ENCODE results near the gene KAZN. TPM values are rescaled to one million over a fixed set of nuclear protein-coding genes. Genes with fewer than 3 reads are reported as not detected.

The KAZN gene
- total RNA-seq, 2 donors from 2014 or later, result 0.46 to 0.58 TPM

DNA sequence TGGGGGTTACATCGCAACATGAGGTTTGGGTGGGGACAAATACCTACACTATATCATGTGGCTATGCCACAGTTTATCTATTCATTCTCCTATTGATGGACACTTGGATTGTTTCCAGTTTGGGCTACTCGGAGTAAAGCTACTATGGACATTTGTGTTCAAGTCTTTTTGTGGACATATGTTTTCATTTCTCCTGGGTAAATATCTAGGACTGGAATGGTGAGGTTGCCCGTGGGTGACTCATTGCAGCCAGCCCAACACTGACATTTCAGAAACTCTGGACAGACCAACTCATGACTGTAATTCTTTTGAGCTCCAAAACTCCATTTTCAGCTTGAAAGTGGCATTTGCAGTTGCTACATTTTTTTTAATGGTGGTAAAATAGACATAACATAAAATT lies 82.7 kb downstream of the KAZN start:
- Mint-ChIP-seq H3K4me3 (no peak overlapping the region), H3K4me1 (ENCODE audit: low read depth) (no peaks in the 10 kb centered on the region), H3K27ac (no peak overlapping the region), H3K36me3 (ENCODE audit: insufficient read depth in 2 of 2) (peaks cover 0 to 2% of the 10 kb centered on the region in 2 donors), H3K9me3 (peaks cover 2 to 9% of the 10 kb centered on the region in 2 donors), H3K27me3 (ENCODE audit: low read depth) (peaks cover 5% of the 10 kb centered on the region)
- ATAC-seq (replicated peaks in 1 of 2), result no peak
- DNase-seq, result no peak

DNA sequence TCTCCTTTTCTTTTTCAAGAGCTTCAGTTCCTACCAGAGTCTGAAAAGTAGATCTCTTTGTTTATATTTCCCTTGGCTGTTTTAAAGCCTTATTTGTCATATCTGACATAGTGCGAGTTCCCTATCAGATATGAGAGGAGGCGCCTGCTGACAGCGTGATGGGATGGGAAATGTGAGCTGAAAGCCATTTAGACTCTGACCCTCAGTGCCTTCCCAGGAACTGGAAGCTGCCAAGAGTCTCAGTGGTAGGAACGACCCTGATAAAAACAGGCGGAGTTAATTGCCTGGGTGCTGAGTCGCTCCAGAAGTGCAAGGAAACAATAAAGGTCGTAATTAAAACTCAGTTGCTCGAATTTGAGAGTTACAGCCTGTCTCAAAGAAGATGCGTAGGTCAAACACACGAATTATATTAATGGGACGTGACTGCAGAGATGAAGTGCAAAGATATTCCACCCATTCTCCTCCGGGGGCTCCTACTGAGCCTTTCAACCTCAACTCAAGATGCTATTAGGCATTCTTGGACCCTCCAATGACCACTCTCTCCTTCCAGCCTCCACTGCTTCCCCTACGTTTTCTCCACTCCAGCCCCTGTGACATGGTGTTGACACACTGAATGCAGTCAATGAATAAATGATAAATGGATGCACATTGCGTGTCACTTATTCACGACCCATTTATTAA lies 84.6 kb downstream of the KAZN start:
- Mint-ChIP-seq H3K27me3 (ENCODE audit: low read depth) (peaks cover 5% of the 10 kb centered on the region), H3K4me3 (no peak overlapping the region), H3K9me3 (peaks cover 2 to 5% of the 10 kb centered on the region in 2 donors), H3K4me1 (ENCODE audit: low read depth) (no peaks in the 10 kb centered on the region), H3K36me3 (ENCODE audit: insufficient read depth in 2 of 2) (peaks cover 0 to 2% of the 10 kb centered on the region in 2 donors), H3K27ac (no peak overlapping the region)
- ATAC-seq (replicated peaks in 1 of 2), result no peak
- no peak for DNase-seq

DNA sequence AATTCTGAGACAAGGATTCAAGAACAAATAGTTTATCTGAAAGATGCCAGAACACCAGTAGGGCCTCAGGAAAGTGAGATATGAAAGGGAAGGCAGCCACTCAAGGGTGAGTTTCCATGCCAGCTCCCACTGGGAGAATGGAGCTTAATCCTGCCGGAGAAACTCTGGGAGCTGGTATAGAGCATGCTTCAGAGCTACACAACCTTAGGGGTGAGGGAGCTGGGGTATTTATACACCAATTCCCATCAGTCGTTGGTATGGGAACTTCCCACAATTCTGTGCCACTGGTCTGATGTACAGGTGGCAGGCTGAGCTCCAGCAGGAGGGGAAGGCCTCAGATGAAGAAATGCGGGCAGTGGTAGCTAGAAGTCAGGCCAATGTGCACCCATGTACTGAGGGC lies 86.6 kb downstream of the KAZN start:
- no peaks in the 10 kb centered on the region for H3K4me1 Mint-ChIP-seq (ENCODE audit: low read depth)
- ATAC-seq (replicated peaks in 1 of 2) (no peak), DNase-seq (no peak)
- peaks cover 0 to 2% of the 10 kb centered on the region in 2 donors for H3K36me3 Mint-ChIP-seq (ENCODE audit: insufficient read depth in 2 of 2)
- peaks cover 5% of the 10 kb centered on the region for H3K27me3 Mint-ChIP-seq (ENCODE audit: low read depth)
- H3K4me3 Mint-ChIP-seq, result no peak overlapping the region
- H3K27ac Mint-ChIP-seq, result no peak overlapping the region
- peaks cover 2 to 5% of the 10 kb centered on the region in 2 donors for H3K9me3 Mint-ChIP-seq

DNA sequence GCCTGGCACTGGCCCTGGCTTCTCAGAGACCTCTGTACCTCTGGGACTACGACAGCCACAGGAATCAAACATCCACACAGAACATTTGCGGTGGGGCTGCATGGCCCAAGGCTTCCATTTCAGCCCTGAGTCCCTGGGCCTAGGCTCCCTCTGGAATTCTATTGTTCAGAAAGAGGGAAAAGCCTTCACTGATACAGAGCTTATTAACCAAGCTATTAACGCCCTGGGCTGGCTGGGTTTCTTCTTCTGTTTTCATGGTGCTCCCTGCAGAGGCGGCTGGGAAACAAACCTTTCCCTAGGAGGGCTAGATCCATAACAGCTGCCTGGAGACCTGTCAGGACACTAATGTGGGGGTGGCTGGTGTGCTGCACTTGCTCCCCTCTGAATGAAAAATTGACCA lies 88.2 kb downstream of the KAZN start:
- DNase-seq (no peak), ATAC-seq (replicated peaks in 1 of 2) (no peak)
- H3K4me1 Mint-ChIP-seq (ENCODE audit: low read depth), result no peaks in the 10 kb centered on the region
- peaks cover 2% of the 10 kb centered on the region in 2 donors for H3K9me3 Mint-ChIP-seq
- no peaks in the 10 kb centered on the region for H3K27me3 Mint-ChIP-seq (ENCODE audit: low read depth)
- no peak overlapping the region for H3K27ac Mint-ChIP-seq
- H3K36me3 Mint-ChIP-seq (ENCODE audit: insufficient read depth in 2 of 2), result peaks cover 0 to 2% of the 10 kb centered on the region in 2 donors
- H3K4me3 Mint-ChIP-seq, result no peak overlapping the region

DNA sequence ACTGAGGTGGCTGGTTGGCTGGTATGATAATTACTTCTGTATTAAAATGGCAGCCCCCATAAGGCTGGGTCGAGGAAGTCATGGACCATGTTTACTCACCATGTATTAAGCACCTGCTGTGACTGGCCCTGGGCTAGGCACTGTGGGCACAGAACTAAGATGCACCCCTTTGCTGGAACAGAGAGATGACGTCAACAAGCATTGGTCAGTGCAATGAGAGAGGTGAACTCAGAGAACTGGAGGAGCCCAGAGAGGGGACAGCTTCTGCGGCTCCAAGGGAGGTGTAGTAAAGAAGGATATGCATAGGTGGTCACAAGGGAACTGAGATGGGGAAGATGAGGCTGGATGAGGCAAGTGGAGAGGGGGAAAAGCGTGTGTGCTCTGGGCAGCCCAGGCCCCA lies 88.7 kb downstream of the KAZN start:
- Mint-ChIP-seq H3K4me3 (no peak overlapping the region), H3K4me1 (ENCODE audit: low read depth) (no peaks in the 10 kb centered on the region), H3K27ac (no peak overlapping the region), H3K27me3 (ENCODE audit: low read depth) (no peaks in the 10 kb centered on the region), H3K36me3 (ENCODE audit: insufficient read depth in 2 of 2) (peaks cover 0 to 2% of the 10 kb centered on the region in 2 donors), H3K9me3 (peaks cover 2% of the 10 kb centered on the region in 2 donors)
- DNase-seq (no peak), ATAC-seq (replicated peaks in 1 of 2) (no peak)

DNA sequence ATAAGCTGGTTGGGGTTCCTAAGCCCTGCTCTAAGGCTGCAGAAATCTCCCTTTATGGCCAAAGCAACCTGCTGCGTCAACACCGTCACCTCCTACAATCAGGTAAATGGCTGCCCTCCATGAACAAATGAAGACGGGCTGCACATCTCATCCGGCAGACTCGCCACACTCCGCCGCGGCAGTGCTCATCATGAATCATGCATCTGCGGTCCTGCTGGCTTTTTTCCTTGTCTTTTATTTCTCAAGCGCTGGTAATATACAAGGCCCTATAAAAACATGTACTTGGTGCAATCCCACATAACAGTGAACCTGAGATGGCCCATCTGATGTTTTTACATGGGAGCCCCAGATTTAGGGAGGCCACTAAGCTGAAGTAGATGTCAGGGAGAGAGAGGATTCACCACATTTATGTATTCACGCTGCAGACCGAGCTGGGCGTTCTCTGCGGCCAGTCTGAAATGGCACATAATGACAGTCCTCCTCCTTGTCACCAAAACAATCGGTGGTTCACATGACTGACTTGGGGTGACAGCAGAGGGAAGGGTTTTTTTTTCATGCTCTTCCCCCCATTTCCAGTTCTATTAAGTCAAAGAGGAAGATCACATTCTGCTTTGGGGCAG lies 91.6 kb downstream of the KAZN start:
- no peaks in the 10 kb centered on the region for H3K4me1 Mint-ChIP-seq (ENCODE audit: low read depth)
- H3K27me3 Mint-ChIP-seq (ENCODE audit: low read depth), result no peaks in the 10 kb centered on the region
- DNase-seq, result no peak
- H3K4me3 Mint-ChIP-seq, result no peak overlapping the region
- H3K36me3 Mint-ChIP-seq (ENCODE audit: insufficient read depth in 2 of 2), result no peaks in the 10 kb centered on the region
- no peak for ATAC-seq (replicated peaks in 1 of 2)
- no peak overlapping the region for H3K27ac Mint-ChIP-seq
- H3K9me3 Mint-ChIP-seq, result no peaks in the 10 kb centered on the region

DNA sequence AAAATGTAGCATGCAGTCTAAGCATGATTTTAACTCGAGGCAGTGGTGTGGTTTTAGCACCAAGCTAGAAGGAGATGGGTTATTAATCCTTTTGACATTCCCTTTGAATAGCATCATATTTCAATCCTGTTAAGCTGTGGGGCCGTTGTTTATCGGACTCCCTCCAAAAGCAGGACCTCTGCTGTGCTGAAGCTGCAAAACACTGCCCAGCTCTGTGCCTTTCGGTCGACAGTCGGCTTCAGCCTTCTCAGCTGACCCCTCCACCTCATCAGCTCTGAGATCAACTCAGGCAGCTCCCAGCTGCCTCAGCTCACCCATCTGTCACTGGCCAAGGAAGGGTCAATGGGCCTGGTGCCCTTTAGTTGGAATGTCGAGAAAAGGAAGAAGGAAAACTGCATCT lies 95.5 kb downstream of the KAZN start:
- H3K27me3 Mint-ChIP-seq (ENCODE audit: low read depth), result no peaks in the 10 kb centered on the region
- no peak for DNase-seq
- no peak overlapping the region for H3K27ac Mint-ChIP-seq
- no peaks in the 10 kb centered on the region for H3K9me3 Mint-ChIP-seq
- ATAC-seq (replicated peaks in 1 of 2), result no peak
- H3K4me3 Mint-ChIP-seq, result no peak overlapping the region
- no peaks in the 10 kb centered on the region for H3K4me1 Mint-ChIP-seq (ENCODE audit: low read depth)
- H3K36me3 Mint-ChIP-seq (ENCODE audit: insufficient read depth in 2 of 2), result no peaks in the 10 kb centered on the region

DNA sequence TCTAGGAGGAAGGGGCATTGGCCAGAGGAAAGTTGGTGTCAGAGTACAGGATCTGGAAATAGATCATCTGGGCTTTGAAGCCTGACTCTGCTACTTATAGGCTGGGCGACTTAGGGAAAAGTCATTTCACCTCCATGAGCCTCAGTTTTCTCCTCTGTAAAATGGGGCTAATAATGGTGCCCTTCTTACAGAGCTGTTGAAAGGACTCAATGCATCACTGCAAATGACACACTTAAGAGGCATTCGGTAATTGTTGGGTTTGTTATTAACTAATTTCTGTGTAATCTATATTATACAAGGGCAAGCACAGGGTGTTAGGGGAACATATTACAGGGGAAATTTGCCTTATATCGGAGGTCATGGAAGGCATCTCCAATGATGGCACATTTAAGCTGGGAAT lies 96.1 kb downstream of the KAZN start:
- no peaks in the 10 kb centered on the region for H3K9me3 Mint-ChIP-seq
- DNase-seq (no peak), ATAC-seq (replicated peaks in 1 of 2) (no peak)
- H3K36me3 Mint-ChIP-seq (ENCODE audit: insufficient read depth in 2 of 2), result no peaks in the 10 kb centered on the region
- H3K27me3 Mint-ChIP-seq (ENCODE audit: low read depth), result peaks cover 6% of the 10 kb centered on the region
- H3K4me3 Mint-ChIP-seq, result no peak overlapping the region
- H3K27ac Mint-ChIP-seq, result no peak overlapping the region
- no peaks in the 10 kb centered on the region for H3K4me1 Mint-ChIP-seq (ENCODE audit: low read depth)

DNA sequence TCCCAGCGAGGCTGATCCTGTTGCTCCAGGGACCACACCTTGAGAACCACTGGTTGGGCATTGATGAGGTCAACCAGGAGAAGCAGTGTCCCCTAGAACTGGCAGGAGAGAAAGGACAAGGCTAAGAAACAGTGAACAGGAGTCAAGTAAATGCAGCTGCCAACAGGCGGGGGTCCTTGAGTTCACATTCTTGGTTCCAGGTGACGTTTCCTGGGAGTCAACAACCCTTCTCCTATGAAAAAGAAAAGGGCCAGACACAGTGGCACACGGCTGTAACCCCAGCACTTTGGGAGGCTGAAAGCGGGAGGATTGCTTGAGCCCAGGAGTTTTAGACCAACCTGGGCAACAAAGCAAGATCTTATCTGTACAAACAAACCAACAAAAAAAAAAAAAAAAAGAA lies 98.3 kb downstream of the KAZN start:
- DNase-seq (no peak), ATAC-seq (replicated peaks in 1 of 2) (no peak)
- H3K4me1 Mint-ChIP-seq (ENCODE audit: low read depth), result no peaks in the 10 kb centered on the region
- no peak overlapping the region for H3K27ac Mint-ChIP-seq
- no peak overlapping the region for H3K4me3 Mint-ChIP-seq
- no peaks in the 10 kb centered on the region for H3K9me3 Mint-ChIP-seq
- H3K36me3 Mint-ChIP-seq (ENCODE audit: insufficient read depth in 2 of 2), result no peaks in the 10 kb centered on the region
- H3K27me3 Mint-ChIP-seq (ENCODE audit: low read depth), result peaks cover 6% of the 10 kb centered on the region

DNA sequence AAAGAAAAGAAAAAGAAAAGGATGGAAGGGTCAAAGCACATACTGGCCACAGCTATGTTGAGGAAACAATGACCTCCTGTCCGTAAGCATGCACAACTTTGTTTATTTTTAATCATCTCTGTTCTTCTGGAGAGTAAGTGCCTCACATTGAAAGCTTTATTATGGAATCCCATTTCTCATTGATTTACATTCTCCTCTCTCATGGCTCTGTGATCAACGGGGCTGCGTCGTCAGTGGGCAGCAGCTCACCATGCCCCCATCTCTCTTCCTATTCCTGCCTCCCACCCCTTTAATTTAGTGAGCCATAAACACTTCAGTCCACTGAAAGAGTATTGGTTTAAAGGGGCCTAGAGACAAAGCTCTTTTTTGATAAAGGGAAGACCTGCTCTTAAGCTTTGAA lies 98.9 kb downstream of the KAZN start:
- H3K27ac Mint-ChIP-seq, result no peak overlapping the region
- ATAC-seq (replicated peaks in 1 of 2) (no peak), DNase-seq (no peak)
- no peaks in the 10 kb centered on the region for H3K36me3 Mint-ChIP-seq (ENCODE audit: insufficient read depth in 2 of 2)
- peaks cover 6% of the 10 kb centered on the region for H3K27me3 Mint-ChIP-seq (ENCODE audit: low read depth)
- H3K4me1 Mint-ChIP-seq (ENCODE audit: low read depth), result no peaks in the 10 kb centered on the region
- H3K4me3 Mint-ChIP-seq, result no peak overlapping the region
- H3K9me3 Mint-ChIP-seq, result no peaks in the 10 kb centered on the region

DNA sequence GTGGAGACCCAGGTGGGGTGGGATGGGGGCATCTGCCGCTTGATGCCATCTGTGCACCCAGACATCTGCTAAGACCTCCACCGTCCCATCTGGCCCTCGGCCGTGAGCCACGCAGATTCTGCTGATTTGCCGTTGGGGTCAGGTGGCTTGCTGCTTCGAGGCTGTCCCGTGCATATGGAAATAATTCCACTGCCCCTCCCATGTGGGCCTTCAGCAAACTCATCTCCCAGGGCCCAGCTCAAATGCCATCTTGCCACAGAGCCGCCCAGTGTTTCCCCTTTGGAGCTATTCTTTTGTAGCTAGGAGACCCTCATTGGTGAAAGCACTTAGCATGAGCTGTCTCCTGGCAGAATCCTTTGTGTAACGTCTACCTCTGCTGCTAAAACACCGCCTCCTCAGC lies 99.8 kb downstream of the KAZN start:
- no peak overlapping the region for H3K4me3 Mint-ChIP-seq
- H3K27ac Mint-ChIP-seq, result no peak overlapping the region
- H3K9me3 Mint-ChIP-seq, result peaks cover 0 to 2% of the 10 kb centered on the region in 2 donors
- H3K36me3 Mint-ChIP-seq (ENCODE audit: insufficient read depth in 2 of 2), result no peaks in the 10 kb centered on the region
- no peaks in the 10 kb centered on the region for H3K4me1 Mint-ChIP-seq (ENCODE audit: low read depth)
- no peak for ATAC-seq (replicated peaks in 1 of 2)
- no peak for DNase-seq
- H3K27me3 Mint-ChIP-seq (ENCODE audit: low read depth), result peaks cover 6% of the 10 kb centered on the region

DNA sequence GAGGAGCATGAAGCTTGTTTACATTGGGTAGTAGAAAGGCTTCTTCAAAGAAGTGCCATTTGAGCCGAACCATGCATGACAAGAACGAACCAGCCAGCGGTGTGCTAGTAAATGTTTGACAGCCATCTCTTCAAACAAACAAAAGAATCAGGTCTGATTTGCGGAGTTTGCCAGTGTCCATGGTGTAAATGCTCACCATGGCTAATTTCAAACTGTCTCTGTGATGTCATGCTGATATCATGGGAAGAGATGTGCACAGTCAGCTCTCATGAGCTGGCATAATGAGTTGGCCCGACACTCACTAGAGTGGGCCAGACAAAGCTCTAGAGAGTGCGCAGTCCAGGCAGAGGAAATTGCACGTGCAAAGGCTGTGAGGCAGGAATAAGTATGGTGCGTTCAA lies 101.1 kb downstream of the KAZN start:
- Mint-ChIP-seq H3K27ac (no peak overlapping the region), H3K4me3 (no peak overlapping the region), H3K9me3 (peaks cover 0 to 2% of the 10 kb centered on the region in 2 donors), H3K4me1 (ENCODE audit: low read depth) (no peaks in the 10 kb centered on the region), H3K27me3 (ENCODE audit: low read depth) (peaks cover 6% of the 10 kb centered on the region), H3K36me3 (ENCODE audit: insufficient read depth in 2 of 2) (no peaks in the 10 kb centered on the region)
- ATAC-seq (replicated peaks in 1 of 2) (no peak), DNase-seq (no peak)

DNA sequence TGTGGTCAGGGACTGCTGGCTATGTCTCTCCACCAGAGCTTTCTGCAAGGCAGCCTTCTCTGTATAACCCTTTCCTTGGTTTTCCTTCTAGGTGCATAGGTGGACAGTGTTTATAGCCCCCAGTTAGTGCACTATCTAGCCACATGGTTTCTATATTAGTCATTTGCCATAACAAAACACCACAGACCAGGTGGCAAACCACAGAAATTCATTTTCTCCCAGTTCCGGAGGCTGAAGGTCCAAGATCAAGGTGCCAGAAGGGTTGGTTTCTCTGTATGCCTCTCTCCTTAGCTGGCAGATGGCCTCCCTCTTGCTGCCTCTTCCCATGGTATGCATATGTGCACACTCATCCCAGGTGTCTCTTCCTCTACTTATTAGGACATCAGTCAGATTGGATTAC lies 106.4 kb downstream of the KAZN start:
- peaks cover 2 to 7% of the 10 kb centered on the region in 2 donors for H3K36me3 Mint-ChIP-seq (ENCODE audit: insufficient read depth in 2 of 2)
- H3K27ac Mint-ChIP-seq, result no peak overlapping the region
- DNase-seq (no peak), ATAC-seq (replicated peaks in 1 of 2) (no peak)
- peaks cover 6% of the 10 kb centered on the region for H3K4me1 Mint-ChIP-seq (ENCODE audit: low read depth)
- peaks cover 8 to 11% of the 10 kb centered on the region in 2 donors for H3K9me3 Mint-ChIP-seq
- H3K4me3 Mint-ChIP-seq, result no peak overlapping the region
- H3K27me3 Mint-ChIP-seq (ENCODE audit: low read depth), result no peaks in the 10 kb centered on the region

DNA sequence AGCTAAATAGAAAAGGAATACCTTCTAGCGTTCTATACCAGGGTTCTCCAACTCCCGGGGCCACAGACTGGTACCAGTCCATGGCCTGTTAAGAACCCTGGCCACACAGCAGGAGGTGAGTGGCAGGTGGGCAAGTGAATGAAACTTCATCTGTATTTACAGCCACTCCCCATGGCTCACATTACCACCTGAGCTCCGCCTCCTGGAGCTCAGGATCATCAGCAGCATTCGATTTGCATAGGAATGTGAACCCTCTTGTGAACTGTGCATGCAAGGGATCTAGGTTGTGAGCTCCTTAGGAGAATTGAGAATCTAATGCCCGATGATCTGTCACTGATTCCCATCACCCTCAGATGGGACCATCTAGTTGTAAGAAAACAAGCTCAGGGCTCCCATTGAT lies 107.3 kb downstream of the KAZN start:
- Mint-ChIP-seq H3K9me3 (peaks cover 8 to 11% of the 10 kb centered on the region in 2 donors), H3K27ac (no peak overlapping the region), H3K27me3 (ENCODE audit: low read depth) (no peaks in the 10 kb centered on the region), H3K4me1 (ENCODE audit: low read depth) (peaks cover 6% of the 10 kb centered on the region), H3K36me3 (ENCODE audit: insufficient read depth in 2 of 2) (peaks cover 2 to 7% of the 10 kb centered on the region in 2 donors), H3K4me3 (no peak overlapping the region)
- DNase-seq, result no peak
- no peak for ATAC-seq (replicated peaks in 1 of 2)

Measured in activated T-cell treated with anti-CD3 and anti-CD28 coated beads, Interleukin-2, amount 50 U/mL, for 72 hours (primary cell).